Peyer's patch (tissue), 4 donors: ENCODE measurements around the gene ZSCAN23.

ENCODE experiments used
- POLR2A ChIP-seq, 2 donors: fragments of 450-650 bp; IDR thresholded peaks; one replicate each; pipeline ENCODE4 v1.5.1; 2017; ENCODE audit warnings: antibody characterized with exemption in 2 of 2, mild to moderate bottlenecking in 2 of 2, moderate library complexity in 2 of 2
- TF ChIP-seq, protein P1 (sequence below), 6 experiments: fragments of 450-650 bp in 4 of 6; fragments of 200-600 bp in 2 of 6; sonication (generic) in 1 of 6; IDR thresholded peaks; one replicate each; pipeline ENCODE4 v1.5.1; 2017 to 2019; ENCODE audit warnings: antibody characterized with exemption in 6 of 6, mild to moderate bottlenecking in 3 of 6, moderate library complexity in 1 of 6

DNA sequence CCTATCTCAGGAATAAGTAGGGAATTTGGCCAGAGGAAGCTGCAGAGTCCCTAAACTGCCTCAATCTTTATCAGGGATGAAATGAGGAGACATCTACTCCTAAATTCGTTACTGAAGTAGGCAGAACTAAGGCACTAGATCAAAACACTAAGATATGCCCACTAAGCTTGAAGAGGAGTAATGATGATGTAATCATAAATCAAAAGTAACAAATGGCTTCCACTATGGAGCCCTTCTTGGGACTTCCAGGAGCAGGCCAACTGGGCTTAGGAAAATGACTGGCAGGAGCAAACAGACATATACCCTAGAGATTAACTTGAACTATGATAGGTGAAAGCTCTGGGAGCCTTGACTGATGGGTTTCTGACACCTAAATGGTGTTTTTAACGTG is 59.2 kb downstream of the ZSCAN23 start:
- TF ChIP-seq, protein P1, sequence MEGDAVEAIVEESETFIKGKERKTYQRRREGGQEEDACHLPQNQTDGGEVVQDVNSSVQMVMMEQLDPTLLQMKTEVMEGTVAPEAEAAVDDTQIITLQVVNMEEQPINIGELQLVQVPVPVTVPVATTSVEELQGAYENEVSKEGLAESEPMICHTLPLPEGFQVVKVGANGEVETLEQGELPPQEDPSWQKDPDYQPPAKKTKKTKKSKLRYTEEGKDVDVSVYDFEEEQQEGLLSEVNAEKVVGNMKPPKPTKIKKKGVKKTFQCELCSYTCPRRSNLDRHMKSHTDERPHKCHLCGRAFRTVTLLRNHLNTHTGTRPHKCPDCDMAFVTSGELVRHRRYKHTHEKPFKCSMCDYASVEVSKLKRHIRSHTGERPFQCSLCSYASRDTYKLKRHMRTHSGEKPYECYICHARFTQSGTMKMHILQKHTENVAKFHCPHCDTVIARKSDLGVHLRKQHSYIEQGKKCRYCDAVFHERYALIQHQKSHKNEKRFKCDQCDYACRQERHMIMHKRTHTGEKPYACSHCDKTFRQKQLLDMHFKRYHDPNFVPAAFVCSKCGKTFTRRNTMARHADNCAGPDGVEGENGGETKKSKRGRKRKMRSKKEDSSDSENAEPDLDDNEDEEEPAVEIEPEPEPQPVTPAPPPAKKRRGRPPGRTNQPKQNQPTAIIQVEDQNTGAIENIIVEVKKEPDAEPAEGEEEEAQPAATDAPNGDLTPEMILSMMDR (IDR thresholded peaks at IDR 0.05) = no peak
- TF ChIP-seq POLR2A (IDR thresholded peaks at IDR 0.05) = no peak
